ENCODE measurements around the gene CALN1.
"Not testable (repeated sequence)": the region's sequence is repeated elsewhere in the genome, so short reads cannot be mapped to it uniquely, and the experiment has no call there.

CALN1 gene

DNA sequence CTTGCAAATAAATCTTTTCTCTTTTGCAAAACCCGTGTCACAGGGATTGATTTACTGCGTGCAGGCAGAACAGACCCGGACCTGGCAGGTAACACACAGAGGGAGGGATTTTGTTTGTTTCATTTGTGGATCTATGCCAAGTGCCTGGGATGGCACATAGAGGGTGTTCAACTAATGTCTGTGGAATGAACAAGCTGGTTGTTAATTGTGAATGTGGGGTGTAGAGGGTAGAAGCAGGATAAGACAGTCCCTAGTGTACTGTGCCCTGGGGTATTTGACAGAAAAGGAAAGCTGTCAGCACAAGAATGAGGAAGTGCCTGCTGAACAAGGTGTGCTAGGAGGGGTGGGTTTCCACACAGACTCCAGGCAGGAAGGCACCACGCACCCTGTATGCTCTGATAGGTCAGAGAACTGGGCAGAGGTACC lies 331.8 kb downstream of the CALN1 start:
- DNase-seq = no peak

DNA sequence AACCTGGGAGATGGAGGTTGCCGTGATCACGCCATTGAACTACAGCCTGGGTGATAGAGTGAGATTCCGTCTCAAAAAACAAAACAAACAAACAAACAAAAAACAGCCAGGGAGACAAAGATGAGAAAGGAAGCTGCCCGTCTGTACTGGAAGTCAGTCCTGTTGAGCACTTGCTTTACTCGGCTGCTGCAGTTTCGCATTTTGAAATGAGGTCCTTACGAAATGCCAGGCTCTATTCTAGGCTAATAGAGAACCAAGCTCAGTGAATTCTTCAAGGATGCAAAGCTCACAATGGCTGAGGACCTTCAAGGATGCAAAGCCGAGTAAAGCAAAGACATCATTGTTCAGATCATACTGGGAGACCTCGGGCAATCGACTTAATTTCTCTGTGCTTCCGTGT lies 333.3 kb downstream of the CALN1 start:
- no peak for DNase-seq

GRCh38 chr7:72078301-72078700 lies 333.8 kb downstream of the CALN1 start:
- no peak for DNase-seq

- DNase-seq = no peak
Observed at GRCh38 chr7:72077786-72078185, 334.4 kb downstream of the CALN1 start.

- DNase-seq = no peak
Observed at GRCh38 chr7:72072901-72073300, 339.2 kb downstream of the CALN1 start.

GRCh38 chr7:72069263-72069662 lies 342.9 kb downstream of the CALN1 start:
- no peak for DNase-seq

DNA sequence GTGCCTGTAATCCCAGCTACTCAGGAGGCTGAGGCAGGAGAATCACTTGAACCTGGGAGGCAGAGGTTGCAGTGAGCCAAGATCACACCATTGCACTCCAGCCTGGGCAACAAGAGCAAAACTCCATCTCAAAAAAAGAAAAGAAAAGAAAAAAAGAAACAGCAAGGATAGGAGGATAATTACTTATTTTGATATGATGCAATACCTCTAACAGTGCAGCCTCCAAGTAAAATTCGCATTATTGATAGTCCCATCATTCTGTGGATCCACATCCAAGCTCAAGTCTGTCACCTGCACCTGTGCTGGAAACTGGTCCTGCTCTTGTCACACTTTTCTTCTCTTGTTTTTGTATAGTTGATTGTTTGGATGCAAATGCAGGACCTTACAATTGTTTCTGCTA lies 346.4 kb downstream of the CALN1 start:
- DNase-seq = not testable (repeated sequence)

DNA sequence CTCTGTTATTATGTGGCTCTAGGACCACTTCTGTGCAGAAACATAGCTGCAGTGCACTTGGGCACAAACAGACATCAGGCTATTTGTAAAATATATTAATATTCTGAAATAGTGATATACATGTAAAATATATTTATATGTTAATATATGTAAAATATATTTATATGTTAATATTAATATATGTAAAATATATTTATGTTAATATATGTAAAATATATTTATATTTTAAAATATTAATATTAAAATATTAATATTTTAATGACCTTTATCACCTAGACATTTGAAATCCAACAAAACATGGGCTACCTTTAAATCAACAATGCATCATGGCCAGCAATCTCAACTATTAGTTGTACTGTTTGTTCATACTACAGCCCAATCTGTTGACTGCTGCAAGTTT lies 347.2 kb downstream of the CALN1 start:
- no peak for DNase-seq

DNA sequence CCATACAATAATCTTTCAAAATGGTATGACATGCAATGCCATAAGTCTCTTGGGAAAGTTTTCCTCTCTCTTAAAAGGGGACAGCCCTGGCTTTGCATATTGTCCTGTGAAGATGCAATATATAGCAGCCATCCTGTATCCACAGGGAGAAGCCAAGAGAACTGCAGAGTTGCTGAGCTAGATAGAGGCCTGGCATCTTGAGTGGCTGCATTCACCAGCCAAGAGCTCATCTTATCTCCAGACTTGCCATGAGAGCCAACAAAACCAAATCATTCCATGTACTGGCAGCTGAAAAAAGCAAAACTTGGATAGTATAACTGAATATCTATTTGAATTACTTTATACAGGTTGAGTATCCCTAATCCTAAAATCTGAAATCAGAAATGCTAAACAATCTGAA lies 348.8 kb downstream of the CALN1 start:
- no peak for DNase-seq

- DNase-seq = no peak
Observed at GRCh38 chr7:72062666-72063065, 349.5 kb downstream of the CALN1 start.

- no peak for DNase-seq
Observed at GRCh38 chr7:72059925-72060324, 352.2 kb downstream of the CALN1 start.

GRCh38 chr7:72058579-72058978 lies 353.6 kb downstream of the CALN1 start:
- no peak for DNase-seq

DNA sequence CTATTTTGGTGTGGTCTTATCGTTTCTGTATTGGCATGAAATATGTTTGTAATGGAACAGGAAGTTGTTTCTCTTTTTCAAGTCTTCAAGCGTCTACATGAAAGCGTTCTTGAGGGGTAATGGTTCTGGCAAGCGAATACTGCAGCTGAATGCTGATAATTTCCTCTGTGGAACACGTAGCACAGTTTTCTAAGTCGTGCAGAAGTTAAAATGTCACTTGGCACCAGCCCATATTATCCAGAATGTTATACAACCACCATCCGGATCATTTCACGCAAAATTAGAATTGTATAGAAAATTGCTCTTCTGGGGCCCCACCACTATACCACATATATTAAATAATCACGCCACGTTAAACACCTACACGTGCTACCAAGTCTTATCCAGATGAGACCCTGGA lies 354.3 kb downstream of the CALN1 start:
- DNase-seq = no peak

- DNase-seq = no peak
Observed at GRCh38 chr7:72057231-72057630, 354.9 kb downstream of the CALN1 start.

- no peak for DNase-seq
Observed at GRCh38 chr7:72055426-72055825, 356.7 kb downstream of the CALN1 start.

DNA sequence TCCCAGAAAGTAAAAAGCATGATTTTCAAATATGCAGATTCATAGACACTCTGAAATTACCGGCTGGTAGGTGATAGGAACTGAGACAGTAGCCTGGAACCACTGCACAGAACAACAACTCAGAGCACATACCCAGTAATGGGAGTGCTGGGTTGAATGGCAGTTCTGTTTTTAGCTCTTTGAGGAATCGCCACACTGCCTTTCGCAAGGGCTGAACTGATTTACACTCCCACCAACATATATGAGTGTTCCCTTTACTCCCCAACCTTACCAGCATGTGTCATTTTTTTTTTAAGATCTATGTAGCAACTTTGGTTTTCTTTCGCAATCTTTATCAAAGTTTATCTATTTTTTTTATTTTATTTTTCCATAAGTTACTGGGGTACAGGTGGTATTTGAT lies 358.8 kb downstream of the CALN1 start:
- no peak for DNase-seq

- no peak for DNase-seq
Observed at GRCh38 chr7:72048420-72048819, 363.7 kb downstream of the CALN1 start.

DNA sequence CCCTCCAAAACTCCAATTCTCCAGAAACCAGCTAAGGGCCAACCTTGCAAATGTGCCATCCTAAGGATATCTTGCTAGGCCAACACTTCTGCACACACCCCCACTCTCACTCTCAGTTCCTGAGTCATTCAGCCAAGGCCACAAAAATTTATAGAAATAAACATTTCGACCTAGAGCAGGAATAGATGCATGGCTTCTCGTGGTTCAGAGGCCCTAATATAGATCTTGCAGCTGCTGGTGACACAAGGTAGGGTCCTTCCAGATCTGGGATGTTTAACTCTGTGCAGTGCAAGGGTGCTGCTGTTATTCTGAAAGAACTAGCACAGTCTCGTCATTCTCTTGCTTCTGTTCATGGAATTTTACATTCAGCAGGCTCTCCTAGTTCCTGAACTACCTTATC lies 369.3 kb downstream of the CALN1 start:
- DNase-seq = no peak

GRCh38 chr7:72040641-72041040 lies 371.5 kb downstream of the CALN1 start:
- no peak for DNase-seq

DNA sequence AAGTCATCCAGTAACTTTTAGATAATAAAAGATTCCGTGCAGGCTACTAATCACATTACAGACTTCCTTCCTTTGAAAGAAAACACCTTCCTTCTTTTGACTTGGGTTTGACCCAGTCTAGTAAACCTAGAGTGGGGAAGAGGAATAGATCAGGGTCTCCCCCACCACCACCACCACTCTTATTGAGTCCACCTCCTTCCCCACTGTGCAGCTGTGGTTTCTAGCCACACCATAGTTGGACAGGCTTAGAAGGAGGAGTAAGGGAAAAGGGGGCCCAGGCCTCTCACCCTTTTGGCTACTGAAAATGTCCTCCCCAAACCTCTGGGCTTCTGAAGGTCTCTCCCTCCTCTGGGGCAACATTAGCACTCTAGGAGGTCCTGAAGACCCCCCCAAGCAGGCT lies 372.7 kb downstream of the CALN1 start:
- no peak for DNase-seq

DNA sequence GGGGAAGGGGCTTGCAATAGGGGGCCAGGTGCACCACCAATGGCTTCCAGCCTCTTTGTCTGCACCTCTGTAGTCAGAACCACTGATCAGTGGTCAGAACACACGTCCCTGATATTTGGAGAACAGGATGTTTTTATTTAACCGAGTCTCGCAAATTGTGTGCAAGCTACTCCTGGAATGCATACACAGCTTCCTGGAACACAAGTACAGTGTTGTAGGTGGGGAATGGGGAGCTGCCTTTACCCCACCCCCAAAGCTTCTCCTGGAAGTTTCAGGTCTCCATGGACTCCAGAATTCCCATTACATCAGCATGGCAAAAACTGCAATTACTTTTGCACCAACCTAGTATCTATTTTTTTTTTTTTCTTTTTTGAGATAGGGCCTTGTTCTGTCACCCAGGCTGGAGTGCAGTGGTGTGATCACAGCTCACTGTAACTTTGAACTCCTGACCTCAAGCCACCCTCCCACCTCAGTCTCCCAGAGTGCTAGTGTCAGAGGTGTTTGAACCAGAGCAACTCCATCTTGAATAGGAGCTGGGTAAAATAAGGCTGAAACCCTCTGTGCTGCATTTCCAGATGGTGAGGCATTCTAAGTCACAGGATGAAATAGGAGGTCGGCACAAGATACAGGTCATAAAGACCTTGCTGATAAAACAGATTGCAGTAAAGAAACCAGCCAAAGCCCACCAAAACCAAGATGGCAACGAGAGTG lies 374.0 kb downstream of the CALN1 start:
- no peak for DNase-seq

DNA sequence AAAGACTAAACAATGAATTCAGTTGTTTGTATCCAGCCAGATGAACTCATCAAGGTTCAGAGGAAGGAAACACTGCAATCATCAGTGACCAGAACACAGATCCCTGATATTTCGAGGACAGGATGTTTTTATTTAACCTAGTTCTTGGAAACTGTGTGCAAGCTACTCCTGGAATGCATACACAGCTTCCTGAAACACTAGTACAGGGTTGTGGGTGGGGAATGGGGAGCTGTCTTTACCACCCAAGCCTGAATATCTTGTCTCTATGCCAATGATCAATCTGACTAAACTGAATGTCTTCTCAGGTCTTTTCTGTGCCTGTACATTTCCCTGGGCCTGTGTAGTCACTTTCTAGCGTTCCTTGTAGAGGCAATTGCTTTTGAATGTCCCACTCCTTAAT lies 374.6 kb downstream of the CALN1 start:
- no peak for DNase-seq

DNA sequence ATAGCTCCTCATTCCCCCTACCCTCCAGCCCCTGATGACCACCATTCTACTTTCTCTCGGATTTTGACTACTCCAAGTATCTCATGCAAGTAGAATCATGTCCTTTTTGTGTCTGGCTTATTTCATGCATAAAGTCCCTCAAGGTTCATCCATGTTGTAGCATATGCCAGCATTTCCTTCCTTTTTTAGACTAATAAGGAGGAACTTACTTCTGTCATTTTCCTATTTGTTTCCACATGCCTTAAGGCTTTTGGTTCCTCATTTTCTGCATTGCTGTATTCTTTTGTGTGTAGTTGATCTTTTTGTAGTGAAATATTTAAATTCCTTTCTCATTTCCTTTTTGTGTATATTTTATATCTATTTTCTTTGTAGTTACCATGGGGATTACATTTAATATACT lies 376.9 kb downstream of the CALN1 start:
- DNase-seq = no peak

- DNase-seq = no peak
Observed at GRCh38 chr7:72032934-72033333, 379.2 kb downstream of the CALN1 start.

- DNase-seq = no peak
Observed at GRCh38 chr7:72030994-72031667, 381.0 kb downstream of the CALN1 start.

All from activated CD4-positive, alpha-beta T cell treated with anti-CD3 and anti-CD28 coated beads, Interleukin-2, amount 50 U/mL, for 48 hours (primary cell).